GM23248 (cell line): ENCODE measurements around the gene COX19. TPM values are rescaled to one million over a fixed set of nuclear protein-coding genes. Genes with fewer than 3 reads are reported as not detected.

Experiments used
- DNase-seq: peaks from one replicate; pipeline ENCODE4 v3.0.0-alpha.2; 2015
- H2AFZ ChIP-seq: fragments of 200-600 bp; sonication (generic); 2 replicates; pipeline ENCODE4 v1.6.1; 2016; ENCODE audit warnings: antibody characterized with exemption
- H3F3A ChIP-seq: fragments of 200-600 bp; sonication (generic); 2 replicates; pipeline ENCODE4 v1.6.1; 2016; ENCODE audit warnings: mild to moderate bottlenecking, antibody characterized with exemption, mixed run types; ENCODE audit not compliant: insufficient read depth
- H3K27ac ChIP-seq: fragments of 200-600 bp; sonication (generic); 2 replicates; pipeline ENCODE4 v1.5.1; 2016; ENCODE audit warnings: mild to moderate bottlenecking
- H3K27me3 ChIP-seq: fragments of 200-600 bp; sonication (generic); replicated peaks from 2 replicates; pipeline ENCODE4 v1.6.1; 2016; ENCODE audit warnings: mild to moderate bottlenecking; ENCODE audit not compliant: insufficient read depth
- H3K36me3 ChIP-seq: fragments of 200-600 bp; sonication (generic); 2 replicates; pipeline ENCODE4 v1.6.1; 2016; ENCODE audit warnings: low read depth, mild to moderate bottlenecking
- H3K4me1 ChIP-seq: fragments of 200-600 bp; sonication (generic); 2 replicates; pipeline ENCODE4 v1.6.1; 2016; ENCODE audit warnings: mild to moderate bottlenecking; ENCODE audit not compliant: insufficient read depth
- H3K4me2 ChIP-seq: fragments of 200-600 bp; sonication (generic); one replicate; pipeline ENCODE4 v1.6.1; 2016; ENCODE audit warnings: mild to moderate bottlenecking; ENCODE audit not compliant: unreplicated experiment
- H3K4me3 ChIP-seq: fragments of 200-600 bp; sonication (generic); 2 replicates; pipeline ENCODE4 v1.5.1; 2016; ENCODE audit warnings: mild to moderate bottlenecking
- H3K79me2 ChIP-seq: fragments of 200-600 bp; sonication (generic); 2 replicates; pipeline ENCODE4 v1.6.1; 2016; ENCODE audit warnings: mild to moderate bottlenecking; ENCODE audit not compliant: insufficient read depth
- H3K9ac ChIP-seq: fragments of 200-600 bp; sonication (generic); 2 replicates; pipeline ENCODE4 v1.6.1; 2016; ENCODE audit warnings: mild to moderate bottlenecking
- H3K9me2 ChIP-seq: fragments of 200-600 bp; sonication (generic); 2 replicates; pipeline ENCODE4 v1.6.1; 2016; ENCODE audit warnings: mixed run types, mild to moderate bottlenecking, moderate library complexity; ENCODE audit not compliant: insufficient read depth
- H3K9me3 ChIP-seq: fragments of 200-600 bp; sonication (generic); one replicate; pipeline ENCODE4 v1.6.1; 2017; ENCODE audit warnings: low read depth
- H4K20me1 ChIP-seq: fragments of 200-600 bp; sonication (generic); 2 replicates; pipeline ENCODE4 v1.6.0; 2016; ENCODE audit not compliant: insufficient read depth
- EZH2 ChIP-seq: fragments of 200-600 bp; sonication (generic); IDR thresholded peaks from 2 replicates; pipeline ENCODE4 v1.6.1; 2018; ENCODE audit warnings: antibody characterized with exemption, mild to moderate bottlenecking; ENCODE audit not compliant: insufficient read depth, poor library complexity, severe bottlenecking
- EZH2phosphoT487 ChIP-seq: fragments of 200-600 bp; sonication (generic); IDR thresholded peaks from 2 replicates; pipeline ENCODE4 v1.6.1; 2018; ENCODE audit warnings: antibody characterized with exemption, moderate library complexity, mild to moderate bottlenecking, low read depth; ENCODE audit not compliant: insufficient read depth
- WGBS, 2 experiments: methylation state at CpG; one replicate each; pipeline ENCODE4 v1.1.6; 2015 to 2017; ENCODE audit warnings: low lambda C conversion rate in 2 of 2, low coverage in 1 of 2; ENCODE audit errors: missing lambda C conversion rate in 2 of 2; 5-methylcytosine and 5-hydroxymethylcytosine counted together
- in situ Hi-C: fragments of 300-500 bp; cut with MboI; formaldehyde crosslinking; loops from 2 replicates; pipeline ENCODE4 v1.15.0; 2020
- polyA plus RNA-seq: library from polyadenylated mRNA; unstranded; fragments of >200 nt; fragmentation: Nextera tagmentation; extraction: Ambion mirVana; gene quantifications from 2 replicates; pipeline ENCODE4 v1.2.1, GENCODE V29; 2016
- total RNA-seq: library from RNA; depleted of rRNA; stranded (reverse); fragments of >200 nt; shearing (Covaris generic); gene quantifications from 2 replicates; pipeline ENCODE4 v1.2.3, GENCODE V29; 2014

Gene COX19
- total and polyA plus RNA-seq, 2 experiments from 2014 or later, result 5.5 to 9.9 TPM

DNA sequence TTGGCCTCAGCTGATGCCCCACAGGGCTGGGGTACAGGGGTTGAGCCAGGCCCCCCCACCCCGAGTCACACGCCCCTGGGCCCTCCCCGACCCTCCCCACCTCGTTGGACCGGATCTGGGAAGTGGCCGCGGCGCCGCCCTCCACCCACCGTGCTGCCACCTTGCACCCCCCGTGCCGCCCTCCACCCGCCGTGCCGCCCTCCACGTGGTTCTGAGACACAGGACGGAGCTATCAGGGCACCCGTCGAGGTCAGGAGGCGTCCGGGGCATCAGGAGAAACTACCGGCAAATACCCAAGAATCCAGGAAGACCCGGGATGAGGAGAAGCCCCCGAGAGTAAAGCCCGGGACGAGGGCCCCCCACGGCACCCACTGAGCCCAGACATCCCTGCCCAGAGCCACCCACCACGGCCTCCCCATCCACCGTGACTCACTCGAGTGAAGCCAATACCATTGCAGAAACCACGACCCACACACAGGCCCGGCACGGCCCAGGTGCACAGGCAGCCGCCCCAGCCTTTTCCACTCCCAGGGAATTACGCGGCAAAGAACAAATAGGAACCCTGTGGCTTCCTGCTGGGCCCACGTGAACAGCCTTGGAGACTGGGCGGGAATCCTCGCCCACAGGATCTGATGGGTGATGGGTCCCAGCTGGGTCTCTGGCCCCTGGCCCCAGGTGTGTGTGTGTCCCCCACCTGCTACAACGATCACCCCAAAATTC, 54.8 kb downstream of the COX19 start:
- no peak overlapping the region for H3K27ac ChIP-seq
- 0 out of 2 replicates have a peak, but pooled peaks cover 3% of the 10 kb centered on the region for H3K4me1 ChIP-seq
- H3K9me2 ChIP-seq, result no peaks in the 10 kb centered on the region
- H2AFZ ChIP-seq, result no peak overlapping the region
- H3K27me3 ChIP-seq, result 0 out of 2 replicates have a peak, but pooled peaks cover 6% of the 10 kb centered on the region
- TF ChIP-seq EZH2phosphoT487 (no peak), EZH2 (no peak)
- H3K9ac ChIP-seq, result no peak overlapping the region
- no peak overlapping the region for H3K4me3 ChIP-seq
- H3K36me3 ChIP-seq, result no peaks in the 10 kb centered on the region
- no peak overlapping the region for H3K4me2 ChIP-seq
- H3F3A ChIP-seq, result no peaks in the 10 kb centered on the region
- 80 to 81% methylated on average over 24 to 40 of the region's 40 CpGs for WGBS, 2 experiments
- in situ Hi-C loops, result no loop called here
- DNase-seq, result no peak
- H4K20me1 ChIP-seq, result no peaks in the 10 kb centered on the region
- no peaks in the 10 kb centered on the region for H3K9me3 ChIP-seq
- H3K79me2 ChIP-seq, result no peaks in the 10 kb centered on the region

DNA sequence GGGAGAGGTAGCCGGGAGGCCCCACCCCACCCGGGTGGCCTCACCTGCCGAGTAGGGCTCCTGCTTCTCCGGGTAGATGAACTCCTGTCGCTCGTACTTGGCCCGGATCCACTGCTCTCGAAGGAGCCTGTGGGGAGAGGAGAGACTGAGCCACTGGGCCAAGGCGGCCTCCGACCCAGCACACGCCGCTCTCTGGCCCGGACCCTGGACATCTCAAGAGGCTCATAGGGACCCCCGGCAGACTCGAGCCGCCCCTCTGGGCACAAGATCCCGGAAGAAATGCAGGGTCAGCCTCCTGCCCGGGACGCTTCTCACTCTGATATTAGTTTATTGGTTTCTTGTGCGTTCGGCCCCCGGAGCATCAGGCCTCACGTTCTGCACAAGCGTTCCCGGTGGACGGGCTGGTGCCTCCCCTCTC, 55.4 kb downstream of the COX19 start:
- in situ Hi-C loops, result no loop called here
- Histone ChIP-seq H3K27me3 (0 out of 2 replicates have a peak, but pooled peaks cover 6% of the 10 kb centered on the region), H3K9me3 (no peaks in the 10 kb centered on the region), H3K9ac (no peak overlapping the region), H4K20me1 (no peaks in the 10 kb centered on the region), H3K4me3 (no peak overlapping the region), H3K9me2 (no peaks in the 10 kb centered on the region), H3K4me1 (0 out of 2 replicates have a peak, but pooled peaks cover 3% of the 10 kb centered on the region), H3K36me3 (no peaks in the 10 kb centered on the region), H3K4me2 (no peak overlapping the region), H3K27ac (no peak overlapping the region), H2AFZ (no peak overlapping the region), H3F3A (no peaks in the 10 kb centered on the region), H3K79me2 (no peaks in the 10 kb centered on the region)
- 56 to 75% methylated on average over 14 to 26 of the region's 26 CpGs for WGBS, 2 experiments
- no peak for DNase-seq
- TF ChIP-seq EZH2phosphoT487 (no peak), EZH2 (no peak)

- no peak overlapping the region for H3K4me3 ChIP-seq
- no peak overlapping the region for H3K27ac ChIP-seq
- no peaks in the 10 kb centered on the region for H3K79me2 ChIP-seq
- H2AFZ ChIP-seq, result no peak overlapping the region
- no peaks in the 10 kb centered on the region for H3K4me1 ChIP-seq
- H3K27me3 ChIP-seq, result 0 out of 2 replicates have a peak, but pooled peaks cover 6% of the 10 kb centered on the region
- in situ Hi-C loops, result no loop called here
- H3K36me3 ChIP-seq, result no peaks in the 10 kb centered on the region
- H3K4me2 ChIP-seq, result no peak overlapping the region
- no peaks in the 10 kb centered on the region for H3K9me3 ChIP-seq
- TF ChIP-seq EZH2phosphoT487 (no peak), EZH2 (no peak)
- no peak for DNase-seq
- H3K9me2 ChIP-seq, result no peaks in the 10 kb centered on the region
- 55 to 63% methylated on average over 13 of the region's 13 CpGs for WGBS, 2 experiments
- no peak overlapping the region for H3K9ac ChIP-seq
- H3F3A ChIP-seq, result no peaks in the 10 kb centered on the region
- H4K20me1 ChIP-seq, result no peaks in the 10 kb centered on the region
Measured at GRCh38 chr7:919114-919442, 56.3 kb downstream of the COX19 start.

DNA sequence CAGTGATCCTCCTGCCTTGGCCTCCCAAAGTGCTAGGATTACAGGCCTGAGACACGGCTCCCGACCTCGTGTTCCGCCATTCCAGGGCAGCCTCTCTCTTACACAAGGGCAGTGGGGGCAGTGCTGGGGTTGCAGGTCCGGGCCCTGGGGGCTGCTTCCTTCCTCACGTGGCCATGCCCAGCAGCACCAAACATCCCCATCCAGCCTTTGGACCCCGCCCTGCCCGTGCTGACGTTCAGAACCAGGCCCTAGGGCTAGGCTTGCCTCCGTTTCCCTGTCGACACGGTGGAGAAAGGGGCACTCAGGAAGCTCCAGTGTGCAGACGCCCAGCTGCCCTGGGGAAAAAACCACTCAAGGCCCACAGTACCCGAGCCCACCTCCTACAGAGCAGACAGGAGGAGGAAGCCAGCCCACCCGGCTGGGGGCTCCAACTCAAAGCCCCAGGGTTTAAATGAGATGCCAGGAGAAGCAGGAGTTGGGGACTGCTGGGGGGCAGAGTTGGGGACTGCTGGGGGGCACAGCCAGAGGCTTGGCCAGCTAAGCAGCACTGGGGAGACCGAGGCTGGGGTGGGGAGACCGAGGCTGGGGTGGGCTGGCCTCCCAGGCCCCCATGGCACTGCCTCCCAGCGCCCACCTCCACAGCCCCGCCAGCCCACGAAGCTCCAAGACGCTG, 56.8 kb downstream of the COX19 start:
- WGBS, 2 experiments, result 46 to 61% methylated on average over 16 to 21 of the region's 21 CpGs
- H3K9me2 ChIP-seq, result no peaks in the 10 kb centered on the region
- no peaks in the 10 kb centered on the region for H3K36me3 ChIP-seq
- in situ Hi-C loops, result no loop called here
- no peaks in the 10 kb centered on the region for H3K9me3 ChIP-seq
- H4K20me1 ChIP-seq, result no peaks in the 10 kb centered on the region
- no peak for DNase-seq
- H3K4me3 ChIP-seq, result no peak overlapping the region
- H2AFZ ChIP-seq, result no peak overlapping the region
- no peaks in the 10 kb centered on the region for H3F3A ChIP-seq
- H3K79me2 ChIP-seq, result no peaks in the 10 kb centered on the region
- H3K4me1 ChIP-seq, result no peaks in the 10 kb centered on the region
- H3K27me3 ChIP-seq, result 0 out of 2 replicates have a peak, but pooled peaks cover 6% of the 10 kb centered on the region
- TF ChIP-seq EZH2phosphoT487, result no peak
- no peak for TF ChIP-seq EZH2
- H3K27ac ChIP-seq, result no peak overlapping the region
- H3K4me2 ChIP-seq, result no peak overlapping the region
- H3K9ac ChIP-seq, result no peak overlapping the region
